Left renal cortex interstitium (tissue), 4 donors: ENCODE results near the gene CDC45. TPM values are rescaled to one million over a fixed set of nuclear protein-coding genes. Genes with fewer than 3 reads are reported as not detected.

Experiments used
- DNase-seq, 4 donors: peaks; one replicate each; pipeline ENCODE4 v3.0.0-alpha.2; 2013; ENCODE audit warnings: low read depth in 4 of 4, low spot score in 2 of 4, missing footprints in 1 of 4
- polyA plus RNA-seq, 4 donors: library from polyadenylated mRNA; unstranded; fragments of 120-200 nt; gene quantifications; one replicate each; pipeline ENCODE4 v1.2.1, GENCODE V29; 2013; ENCODE audit not compliant: insufficient read length in 4 of 4

Gene CDC45
- polyA plus RNA-seq, 4 donors, result 17.3 to 21.3 (median 19.7) TPM

- no peak for DNase-seq
These were observed 30.2 kb downstream of the CDC45 start for GRCh38 chr22:19509923-19510322.

- no peak for DNase-seq
These were observed 31.2 kb downstream of the CDC45 start for GRCh38 chr22:19510919-19511341.

GRCh38 chr22:19513823-19514222, 34.1 kb downstream of the CDC45 start:
- no peak for DNase-seq

- no peak for DNase-seq
These were observed 35.3 kb downstream of the CDC45 start for GRCh38 chr22:19514831-19515565.

- DNase-seq, result no peak
These were observed 36.1 kb downstream of the CDC45 start for GRCh38 chr22:19515654-19516377.

- DNase-seq, result no peak
These were observed 36.9 kb downstream of the CDC45 start for GRCh38 chr22:19516378-19517170.

GRCh38 chr22:19517171-19517500, 37.4 kb downstream of the CDC45 start:
- DNase-seq, result no peak

GRCh38 chr22:19517919-19518611, 38.3 kb downstream of the CDC45 start:
- DNase-seq, result no peak

- DNase-seq, result peak in 1 of 4 donors; percentile 46
These were observed 38.9 kb downstream of the CDC45 start for GRCh38 chr22:19518635-19519034.

GRCh38 chr22:19519041-19519926, 39.6 kb downstream of the CDC45 start:
- no peak for DNase-seq

- DNase-seq, result no peak
These were observed 40.3 kb downstream of the CDC45 start for GRCh38 chr22:19520007-19520406.

GRCh38 chr22:19520566-19521305, 41.0 kb downstream of the CDC45 start:
- no peak for DNase-seq

- no peak for DNase-seq
These were observed 42.6 kb downstream of the CDC45 start for GRCh38 chr22:19522190-19522880.

- DNase-seq, result no peak
These were observed 43.1 kb downstream of the CDC45 start for GRCh38 chr22:19522881-19523239.

- DNase-seq, result no peak
These were observed 43.8 kb downstream of the CDC45 start for GRCh38 chr22:19523240-19524169.

GRCh38 chr22:19524170-19525115, 44.7 kb downstream of the CDC45 start, which contains the start of gene CLDN5:
Gene CLDN5, minus strand, starts transcription at chr22:19524410. Its CDS starts 155 bp downstream, at chr22:19524255.
- no peak for DNase-seq
